Measurements from ENCODE around the gene TMEM185A. TPM values are rescaled to one million over a fixed set of nuclear protein-coding genes. Genes with fewer than 3 reads are reported as not detected.
A peak's percentile ranks its signal among the peaks of the same experiment; 100 is the strongest.

Gene TMEM185A
- total RNA-seq, 4 donors from 2014 or later, result 18.5 to 28.8 (median 22.1) TPM

GRCh38 chrX:149639568-149639967, 8.0 kb upstream of the TMEM185A start:
- no peak for DNase-seq (ENCODE audit: low spot score in 2 of 2)
- no peak overlapping the region for H3K4me3 ChIP-seq (ENCODE audit: low read depth, poor library complexity, severe bottlenecking)
- intact Hi-C loops (cut with DNase I; ENCODE audit: low total_unique reads), result no loop called here
- 63 to 100% methylated on average over 3 of the region's 3 CpGs for WGBS, 2 donors
- TF ChIP-seq POLR2A (IDR thresholded peaks at IDR 0.05) (no peak), CTCF (IDR thresholded peaks at IDR 0.05) (no peak)

GRCh38 chrX:149638860-149639259, 7.3 kb upstream of the TMEM185A start:
- DNase-seq (ENCODE audit: low spot score in 2 of 2), result no peak
- intact Hi-C loops (cut with DNase I; ENCODE audit: low total_unique reads), result no loop called here
- H3K4me3 ChIP-seq (ENCODE audit: low read depth, poor library complexity, severe bottlenecking), result no peak overlapping the region
- TF ChIP-seq CTCF (IDR thresholded peaks at IDR 0.05) (no peak), POLR2A (IDR thresholded peaks at IDR 0.05) (no peak)

GRCh38 chrX:149633511-149633910, 1.9 kb upstream of the TMEM185A start:
- no peak for TF ChIP-seq CTCF (IDR thresholded peaks at IDR 0.05)
- TF ChIP-seq POLR2A (IDR thresholded peaks at IDR 0.05), result no peak
- DNase-seq (ENCODE audit: low spot score in 2 of 2), result no peak
- intact Hi-C loops (cut with DNase I; ENCODE audit: low total_unique reads), result no loop called here
- H3K4me3 ChIP-seq (ENCODE audit: low read depth, poor library complexity, severe bottlenecking), result no peak overlapping the region

GRCh38 chrX:149630681-149631233, 835 bp downstream of the TMEM185A start:
- TF ChIP-seq CTCF (IDR thresholded peaks at IDR 0.05), result no peak
- TF ChIP-seq POLR2A (IDR thresholded peaks at IDR 0.05), result no peak
- 12 to 40% methylated on average over 16 of the region's 16 CpGs for WGBS, 2 donors
- intact Hi-C loops (cut with DNase I; ENCODE audit: low total_unique reads), result no loop called here
- no peak for DNase-seq (ENCODE audit: low spot score in 2 of 2)
- peak overlapping the region; percentile 42 for H3K4me3 ChIP-seq (ENCODE audit: low read depth, poor library complexity, severe bottlenecking)

- H3K4me3 ChIP-seq (ENCODE audit: low read depth, poor library complexity, severe bottlenecking), result no peak overlapping the region
- no peak for TF ChIP-seq CTCF (IDR thresholded peaks at IDR 0.05)
- WGBS, 2 donors, result 55 to 63% methylated on average over 5 of the region's 5 CpGs
- intact Hi-C loops (cut with DNase I; ENCODE audit: low total_unique reads), result no loop called here
- no peak for DNase-seq (ENCODE audit: low spot score in 2 of 2)
Measured at GRCh38 chrX:149629730-149630387, 1.7 kb downstream of the TMEM185A start.

GRCh38 chrX:149628768-149629167, 2.8 kb downstream of the TMEM185A start:
- intact Hi-C loops (cut with DNase I; ENCODE audit: low total_unique reads), result no loop called here
- WGBS, 2 donors, result 83 to 90% methylated on average over 2 of the region's 2 CpGs
- no peak for DNase-seq (ENCODE audit: low spot score in 2 of 2)
- TF ChIP-seq POLR2A (IDR thresholded peaks at IDR 0.05) (no peak), CTCF (IDR thresholded peaks at IDR 0.05) (no peak)
- H3K4me3 ChIP-seq (ENCODE audit: low read depth, poor library complexity, severe bottlenecking), result no peak overlapping the region
